Activated CD8-positive, alpha-beta memory T cell treated with anti-CD3 and anti-CD28 coated beads for 36 hours (primary cell): ENCODE results near the gene TNNC2. TPM values are rescaled to one million over a fixed set of nuclear protein-coding genes. Genes with fewer than 3 reads are reported as not detected.
"Not testable (repeated sequence)": the region's sequence is repeated elsewhere in the genome, so short reads cannot be mapped to it uniquely, and the experiment has no call there.

Source experiments
- CTCF ChIA-PET: fragments of 350-600 bp; sonication (Branson Sonifier 250); formaldehyde crosslinking; loops from one replicate; lab custom pipeline; 2021; ENCODE audit warnings: antibody characterized with exemption; lab: Charles Lee
- POLR2A ChIA-PET: fragments of 350-600 bp; sonication (Branson Sonifier 250); formaldehyde crosslinking; loops from one replicate; lab custom pipeline; 2021; ENCODE audit warnings: antibody characterized with exemption; lab: Charles Lee
- total RNA-seq, 2 experiments: library from RNA; stranded (reverse); gene quantifications; one replicate each; pipeline ENCODE4 v1.2.3, GENCODE V29; 2021

TNNC2 gene
- total RNA-seq, 2 experiments from 2014 or later, result not detected

- POLR2A ChIA-PET, result interaction anchor here (0.6 to 1.2 kb wide), 2 partner anchors 12 to 16 kb away, joined by 4 to 5 read pairs; no protein-coding TSS in a partner anchor
- CTCF ChIA-PET, result interaction anchor here (0.7 to 2.0 kb wide), 17 partner anchors 9 to 189 kb away, joined by 3 to 9 read pairs (median 3); partner anchors contain the start of genes CTSA, NEURL2 and ZNF335
Observed at GRCh38 chr20:45798935-45799642, 28.0 kb downstream of the TNNC2 start.

GRCh38 chr20:45797955-45798354 lies 29.2 kb downstream of the TNNC2 start:
- POLR2A ChIA-PET, result not testable (repeated sequence)
- CTCF ChIA-PET, result interaction anchor here (1.7 to 2.0 kb wide), 2 partner anchors 51 to 172 kb away, joined by 5 to 9 read pairs; no protein-coding TSS in a partner anchor

GRCh38 chr20:45797510-45797909 lies 29.6 kb downstream of the TNNC2 start:
- POLR2A ChIA-PET, result not testable (repeated sequence)

GRCh38 chr20:45796337-45797065 lies 30.6 kb downstream of the TNNC2 start:
- ChIA-PET CTCF (no interaction called here), POLR2A (no interaction called here)

More at GRCh38 chr20:45797510-45797909, 29.6 kb downstream of the TNNC2 start:
- CTCF ChIA-PET, result not testable (repeated sequence)

GRCh38 chr20:45792317-45793118 lies 34.6 kb downstream of the TNNC2 start:
- CTCF ChIA-PET, result interaction anchor here (2.2 kb wide), 1 partner anchor 21 kb away, joined by 6 read pairs; no protein-coding TSS in a partner anchor
- POLR2A ChIA-PET, result interaction anchor here (0.6 to 1.0 kb wide), 2 partner anchors 12 to 419 kb away, joined by 3 to 4 read pairs; no protein-coding TSS in a partner anchor

- ChIA-PET POLR2A (no interaction called here), CTCF (no interaction called here)
Observed at GRCh38 chr20:45788351-45788750, 38.8 kb downstream of the TNNC2 start.

GRCh38 chr20:45783656-45784294 lies 43.3 kb downstream of the TNNC2 start:
- ChIA-PET POLR2A (no interaction called here), CTCF (interaction anchor here (0.8 to 2.2 kb wide), 2 partner anchors 13 to 341 kb away, joined by 3 to 11 read pairs; no protein-coding TSS in a partner anchor)

- ChIA-PET CTCF (interaction anchor here (2.2 kb wide), 1 partner anchor 12 kb away, joined by 11 read pairs; no protein-coding TSS in a partner anchor), POLR2A (no interaction called here)
Observed at GRCh38 chr20:45782890-45783289, 44.2 kb downstream of the TNNC2 start.

GRCh38 chr20:45781391-45781931 lies 45.7 kb downstream of the TNNC2 start:
- POLR2A ChIA-PET, result no interaction called here
- CTCF ChIA-PET, result interaction anchor here (0.7 kb wide), 1 partner anchor 12 kb away, joined by 4 read pairs; no protein-coding TSS in a partner anchor

- POLR2A ChIA-PET, result no interaction called here
- CTCF ChIA-PET, result interaction anchor here (2.5 kb wide), 1 partner anchor 9 kb away, joined by 8 read pairs; no protein-coding TSS in a partner anchor
Observed at GRCh38 chr20:45780159-45780558, 47.0 kb downstream of the TNNC2 start.

GRCh38 chr20:45779011-45779915 lies 47.8 kb downstream of the TNNC2 start:
- ChIA-PET CTCF (interaction anchor here (2.5 kb wide), 1 partner anchor 8 kb away, joined by 8 read pairs; no protein-coding TSS in a partner anchor), POLR2A (no interaction called here)

- ChIA-PET CTCF (no interaction called here), POLR2A (no interaction called here)
Observed at GRCh38 chr20:45776931-45777330, 50.2 kb downstream of the TNNC2 start.

GRCh38 chr20:45775411-45775810 lies 51.7 kb downstream of the TNNC2 start:
- POLR2A ChIA-PET, result no interaction called here
- CTCF ChIA-PET, result no interaction called here

- ChIA-PET POLR2A (no interaction called here), CTCF (no interaction called here)
Observed at GRCh38 chr20:45774945-45775344, 52.2 kb downstream of the TNNC2 start.
